Mucosa of rectum (tissue), 2 donors: Measurements from ENCODE around the gene SAMD11.

Source experiments
- H3K27ac ChIP-seq, 2 donors: one replicate each; pipeline ENCODE4 v1.7.0; 2013; ENCODE audit warnings: inconsistent platforms in 2 of 2, low read depth in 2 of 2, low read length in 2 of 2
- H3K27me3 ChIP-seq, 2 donors: one replicate each; pipeline ENCODE4 v1.7.0; 2013; ENCODE audit warnings: low read length in 2 of 2; ENCODE audit not compliant: control insufficient read depth in 2 of 2, insufficient read depth in 2 of 2
- H3K36me3 ChIP-seq, 2 donors: one replicate each; pipeline ENCODE4 v1.7.0; 2013; ENCODE audit warnings: low read length in 2 of 2; ENCODE audit not compliant: control insufficient read depth in 2 of 2, insufficient read depth in 2 of 2
- H3K4me1 ChIP-seq, 2 donors: one replicate each; pipeline ENCODE4 v1.7.0; 2013; ENCODE audit warnings: low read length in 2 of 2, mild to moderate bottlenecking in 1 of 2; ENCODE audit not compliant: control insufficient read depth in 2 of 2, insufficient read depth in 2 of 2
- H3K4me3 ChIP-seq, 2 donors: one replicate each; pipeline ENCODE4 v1.7.0; 2013; ENCODE audit warnings: low read length in 2 of 2
- H3K9ac ChIP-seq, 2 donors: one replicate each; pipeline ENCODE4 v1.7.0; 2013; ENCODE audit warnings: low read length in 2 of 2, low read depth in 1 of 2, mild to moderate bottlenecking in 1 of 2
- H3K9me3 ChIP-seq, 2 donors: one replicate each; pipeline ENCODE4 v1.7.0; 2013; ENCODE audit warnings: low read length in 2 of 2; ENCODE audit not compliant: control insufficient read depth in 2 of 2
- donor health status: healthy.
- donor health status: Normal muscosa, but diverticular disease.

The SAMD11 gene

GRCh38 chr1:940107-941014 lies 16.6 kb downstream of the SAMD11 start:
- Histone ChIP-seq H3K27ac (peak overlapping the region; percentile 58), H3K4me1 (peaks cover 15 to 16% of the 10 kb centered on the region in 2 donors), H3K4me3 (peak overlapping the region in 1 of 2 donors; percentile 16), H3K9me3 (no peaks in the 10 kb centered on the region), H3K36me3 (peaks cover 0 to 2% of the 10 kb centered on the region in 2 donors), H3K27me3 (peaks cover 35 to 52% of the 10 kb centered on the region in 2 donors), H3K9ac (peak overlapping the region in 1 of 2 donors; percentile 6)

- H3K4me3 ChIP-seq: peak overlapping the region; percentile 3 to 30
- peaks cover 6 to 9% of the 10 kb centered on the region in 2 donors for H3K36me3 ChIP-seq
- H3K27ac ChIP-seq: peak overlapping the region; percentile 58
- peaks cover 15 to 16% of the 10 kb centered on the region in 2 donors for H3K4me1 ChIP-seq
- peaks cover 30 to 48% of the 10 kb centered on the region in 2 donors for H3K27me3 ChIP-seq
- H3K9ac ChIP-seq: peak overlapping the region in 1 of 2 donors; percentile 47
- H3K9me3 ChIP-seq: no peaks in the 10 kb centered on the region
Observed at GRCh38 chr1:941015-941587, 17.4 kb downstream of the SAMD11 start.

GRCh38 chr1:941588-942383 lies 18.1 kb downstream of the SAMD11 start:
- Histone ChIP-seq H3K9ac (no peak overlapping the region), H3K27ac (peak overlapping the region; percentile 42 to 58), H3K4me1 (peaks cover 15 to 16% of the 10 kb centered on the region in 2 donors), H3K4me3 (peak overlapping the region; percentile 7 to 30), H3K36me3 (peaks cover 6 to 13% of the 10 kb centered on the region in 2 donors), H3K27me3 (peaks cover 28 to 45% of the 10 kb centered on the region in 2 donors), H3K9me3 (no peaks in the 10 kb centered on the region)

GRCh38 chr1:942411-942821 lies 18.7 kb downstream of the SAMD11 start:
- Histone ChIP-seq H3K9ac (no peak overlapping the region), H3K4me3 (peak overlapping the region in 1 of 2 donors; percentile 11)

GRCh38 chr1:942864-943533 lies 19.3 kb downstream of the SAMD11 start:
- peaks cover 13 to 24% of the 10 kb centered on the region in 2 donors for H3K36me3 ChIP-seq
- peak overlapping the region; percentile 22 to 56 for H3K27ac ChIP-seq
- no peaks in the 10 kb centered on the region for H3K9me3 ChIP-seq
- H3K4me3 ChIP-seq: peak overlapping the region in 1 of 2 donors; percentile 11
- H3K4me1 ChIP-seq: peaks cover 15 to 16% of the 10 kb centered on the region in 2 donors
- H3K9ac ChIP-seq: no peak overlapping the region
- H3K27me3 ChIP-seq: peaks cover 27 to 36% of the 10 kb centered on the region in 2 donors

More at GRCh38 chr1:942411-942821, 18.7 kb downstream of the SAMD11 start:
- no peaks in the 10 kb centered on the region for H3K9me3 ChIP-seq
- peaks cover 15 to 16% of the 10 kb centered on the region in 2 donors for H3K4me1 ChIP-seq
- H3K27me3 ChIP-seq: peaks cover 27 to 41% of the 10 kb centered on the region in 2 donors
- H3K27ac ChIP-seq: peak overlapping the region; percentile 22 to 56
- H3K36me3 ChIP-seq: peaks cover 7 to 19% of the 10 kb centered on the region in 2 donors

GRCh38 chr1:943545-944340 lies 20.0 kb downstream of the SAMD11 start:
- Histone ChIP-seq H3K9me3 (no peaks in the 10 kb centered on the region), H3K27ac (peak overlapping the region in 1 of 2 donors; percentile 63), H3K9ac (no peak overlapping the region), H3K27me3 (peaks cover 22 to 30% of the 10 kb centered on the region in 2 donors), H3K36me3 (peaks cover 17 to 30% of the 10 kb centered on the region in 2 donors), H3K4me1 (peaks cover 15 to 16% of the 10 kb centered on the region in 2 donors), H3K4me3 (no peak overlapping the region)

- H3K27me3 ChIP-seq: peaks cover 16 to 21% of the 10 kb centered on the region in 2 donors
- H3K4me1 ChIP-seq: peaks cover 15 to 16% of the 10 kb centered on the region in 2 donors
Observed at GRCh38 chr1:944341-945325, 20.9 kb downstream of the SAMD11 start.

More at GRCh38 chr1:944341-945325, 20.9 kb downstream of the SAMD11 start:
- Histone ChIP-seq H3K9ac (no peak overlapping the region), H3K9me3 (no peaks in the 10 kb centered on the region), H3K36me3 (peaks cover 25 to 39% of the 10 kb centered on the region in 2 donors), H3K27ac (peak overlapping the region in 1 of 2 donors; percentile 43), H3K4me3 (no peak overlapping the region)
